GM12878 (cell line): ENCODE data around the gene RNF25. TPM values are rescaled to one million over a fixed set of nuclear protein-coding genes. Genes with fewer than 3 reads are reported as not detected.

Experiments
- ATAC-seq: fragments of 200-7000 bp; cut with Tn5 transposase; 3 replicates; pipeline ENCODE4 v1.9.1; 2020; ENCODE audit warnings: mild to moderate bottlenecking, moderate library complexity
- BruUV-seq: library from RNA; stranded (reverse); fragments of 400-500 nt; replicated peaks from 2 replicates; lab custom pipeline; 2021; lab: Mats Ljungman, UMichigan
- CTCF ChIA-PET: fragments of 300-600 bp; sonication (Branson Sonifier 250); formaldehyde crosslinking; extraction: SDS; loops from one replicate; lab custom pipeline; 2021; ENCODE audit warnings: inconsistent platforms; lab: Yijun Ruan, JAX
- POLR2A ChIA-PET: fragments of 350-600 bp; formaldehyde crosslinking; extraction: SDS; loops from one replicate; lab custom pipeline; 2021; ENCODE audit warnings: inconsistent platforms; lab: Charles Lee
- RAD21 ChIA-PET: fragments of 300-600 bp; sonication (Branson Sonifier 250); formaldehyde crosslinking; loops from one replicate; lab custom pipeline; 2023; ENCODE audit warnings: antibody characterized with exemption; ENCODE audit not compliant: unreplicated experiment; lab: Charles Lee
- SMC1A ChIA-PET: fragments of 300-600 bp; sonication (Branson Sonifier 250); formaldehyde crosslinking; loops from one replicate; lab custom pipeline; 2023; ENCODE audit not compliant: unreplicated experiment, uncharacterized antibody; lab: Charles Lee
- DNase-seq: peaks from one replicate; pipeline ENCODE4 v3.0.0-alpha.2; 2011; ENCODE audit warnings: low read depth, low spot score
- FAIRE-seq: peaks from 3 replicates; lab custom pipeline; 2011; peaks lifted over from hg19 to GRCh38; lab: Jason Lieb, UNC
- H2AFZ ChIP-seq: 2 replicates; pipeline ENCODE4 v1.6.0; 2011; ENCODE audit warnings: low read depth, low read length, control low read depth; ENCODE audit not compliant: control insufficient read depth
- H3K27ac ChIP-seq: 2 replicates; pipeline ENCODE4 v1.5.1; 2011; ENCODE audit warnings: control low read depth; ENCODE audit not compliant: control insufficient read depth, insufficient read depth
- H3K27me3 ChIP-seq, 2 experiments: replicated peaks in 1 of 2; 2 replicates each; pipeline versions ENCODE4 v1.6.0 to v1.6.1; 2011; ENCODE audit warnings: low read length in 1 of 2; ENCODE audit not compliant: control insufficient read depth in 2 of 2, insufficient read depth in 2 of 2
- H3K36me3 ChIP-seq, 2 experiments: 2 replicates each; pipeline ENCODE4 v1.5.1; 2011; ENCODE audit warnings: low read length in 1 of 2; ENCODE audit not compliant: control insufficient read depth in 2 of 2, insufficient read depth in 2 of 2
- H3K4me1 ChIP-seq: 2 replicates; pipeline ENCODE4 v1.6.1; 2011; ENCODE audit warnings: mild to moderate bottlenecking, low read length, moderate library complexity, mixed read lengths; ENCODE audit not compliant: control insufficient read depth, insufficient read depth
- H3K4me2 ChIP-seq: 2 replicates; pipeline ENCODE4 v1.6.0; 2011; ENCODE audit warnings: control low read depth; ENCODE audit not compliant: control insufficient read depth, insufficient read depth
- H3K4me3 ChIP-seq: fragments of 200-600 bp; sonication (generic); 2 replicates; pipeline ENCODE4 v1.5.1; 2016
- H3K79me2 ChIP-seq: 2 replicates; pipeline ENCODE4 v1.6.0; 2011; ENCODE audit warnings: low read length; ENCODE audit not compliant: control insufficient read depth, insufficient read depth
- H3K9ac ChIP-seq: 2 replicates; pipeline ENCODE4 v1.8.0; 2011; ENCODE audit warnings: low read length, control low read depth, mixed read lengths; ENCODE audit not compliant: control insufficient read depth, insufficient read depth
- H3K9me3 ChIP-seq: replicated peaks from 3 replicates; pipeline ENCODE4 v1.5.1; 2011; ENCODE audit warnings: mild to moderate bottlenecking, low read length; ENCODE audit not compliant: control insufficient read depth, insufficient read depth
- H4K20me1 ChIP-seq: 2 replicates; pipeline ENCODE4 v1.6.0; 2011; ENCODE audit not compliant: control insufficient read depth, insufficient read depth
- BMI1 ChIP-seq: fragments of 450-650 bp; IDR thresholded peaks from 2 replicates; pipeline ENCODE4 v1.6.1; 2016; ENCODE audit warnings: mild to moderate bottlenecking, moderate library complexity, borderline replicate concordance
- CHD4 ChIP-seq: fragments of 200-600 bp; sonication (generic); IDR thresholded peaks from 2 replicates; pipeline ENCODE4 v1.6.1; 2016; ENCODE audit warnings: mild to moderate bottlenecking
- GATAD2B ChIP-seq: fragments of 450-650 bp; conservative IDR thresholded peaks from 2 replicates; pipeline ENCODE4 v1.6.1; 2017; ENCODE audit warnings: low read depth, mild to moderate bottlenecking, moderate library complexity
- HDAC2 ChIP-seq: fragments of 200-600 bp; sonication (generic); IDR thresholded peaks from 2 replicates; pipeline ENCODE4 v1.6.1; 2017
- IKZF1 ChIP-seq: fragments of 450-650 bp; conservative IDR thresholded peaks from 2 replicates; pipeline ENCODE4 v1.6.1; 2017; ENCODE audit warnings: antibody characterized with exemption, mild to moderate bottlenecking
- MTA3 ChIP-seq: IDR thresholded peaks from 2 replicates; pipeline ENCODE4 v1.6.1; 2012; ENCODE audit warnings: low read length, inconsistent platforms, borderline replicate concordance
- NFIC ChIP-seq: IDR thresholded peaks from 2 replicates; pipeline ENCODE4 v1.6.1; 2012; ENCODE audit warnings: low read depth, mild to moderate bottlenecking, inconsistent platforms, low read length, moderate library complexity
- NRF1 ChIP-seq: conservative IDR thresholded peaks from 2 replicates; pipeline ENCODE4 v1.6.1; 2011; ENCODE audit warnings: mild to moderate bottlenecking, low read depth, low read length, improper control_type of control experiment
- POLR2A ChIP-seq: IDR thresholded peaks from 2 replicates; pipeline ENCODE4 v1.6.1; 2011; ENCODE audit warnings: low read depth, mild to moderate bottlenecking, low read length
- RELA ChIP-seq: fragments of 450-650 bp; IDR thresholded peaks from 2 replicates; pipeline ENCODE4 v1.8.0; 2014; ENCODE audit warnings: borderline replicate concordance; ENCODE audit not compliant: partially characterized antibody
- REST ChIP-seq: IDR thresholded peaks from 2 replicates; pipeline ENCODE4 v1.6.1; 2012; ENCODE audit warnings: mild to moderate bottlenecking, low read depth, low read length
- SIX5 ChIP-seq: IDR thresholded peaks from 2 replicates; pipeline ENCODE4 v1.6.1; 2011; ENCODE audit warnings: mild to moderate bottlenecking, low read depth, low read length, moderate library complexity; ENCODE audit not compliant: severe bottlenecking
- SKIL ChIP-seq: fragments of 450-650 bp; IDR thresholded peaks from 2 replicates; pipeline ENCODE4 v1.6.1; 2017; ENCODE audit warnings: mild to moderate bottlenecking, low read depth, inconsistent platforms; ENCODE audit not compliant: poor library complexity, severe bottlenecking
- SRF ChIP-seq, 2 experiments: IDR thresholded peaks; 2 replicates each; pipeline ENCODE4 v1.6.1; 2011; ENCODE audit warnings: low read depth in 2 of 2, low read length in 2 of 2, mild to moderate bottlenecking in 1 of 2, moderate library complexity in 1 of 2
- TCF3 ChIP-seq: IDR thresholded peaks from 2 replicates; pipeline ENCODE4 v1.6.1; 2012; ENCODE audit warnings: low read depth, mild to moderate bottlenecking, low read length, borderline replicate concordance; ENCODE audit not compliant: insufficient read depth
- ZNF24 ChIP-seq: fragments of 450-650 bp; IDR thresholded peaks from 2 replicates; pipeline ENCODE4 v1.6.1; 2017; ENCODE audit warnings: antibody characterized with exemption, mild to moderate bottlenecking
- ZNF622 ChIP-seq: fragments of 450-650 bp; IDR thresholded peaks from 2 replicates; pipeline ENCODE4 v1.6.1; 2017; ENCODE audit warnings: mild to moderate bottlenecking, inconsistent platforms
- in situ Hi-C: fragments of 300-500 bp; cut with MboI; formaldehyde crosslinking; loops from 9 replicates; pipeline ENCODE4 v1.14.3; 2018; ENCODE audit warnings: mixed read lengths
- intact Hi-C: fragments of 100-400 bp; cut with micrococcal nuclease; formaldehyde crosslinking; loops from one replicate; pipeline ENCODE4 v1.14.2; 2022; ENCODE audit not compliant: unreplicated experiment
- polyA plus RNA-seq, 11 experiments: library from polyadenylated mRNA; depleted of rRNA in 4 of 11; unstranded in 6 of 11; stranded (reverse) in 5 of 11; fragments of >200 nt; fragmentation: Nextera tagmentation in 4 of 11; fragmentation: Illumina TruSeq in 1 of 11; extraction: Ambion mirVana in 4 of 11; extraction: Trizol in 1 of 11; gene quantifications; 1 replicate in 1 of 11; 2 replicates in 10 of 11; pipeline versions ENCODE4 v1.2.1 to v1.2.3, GENCODE V29; 2011 to 2016; ENCODE audit warnings: inconsistent platforms in 2 of 11, missing spikeins in 2 of 11, low read depth in 1 of 11
- total RNA-seq, 4 experiments: library from RNA; depleted of rRNA in 3 of 4; stranded (reverse); fragments of >200 nt in 3 of 4; fragmentation: Illumina TruSeq in 1 of 4; extraction: Trizol in 1 of 4; gene quantifications; 2 replicates each; pipeline versions ENCODE4 v1.2.1 to v1.2.3, GENCODE V29; 2013 to 2021

The RNF25 gene
- total and polyA plus RNA-seq, 10 of the 15 experiments (the other 5 are each of a cell fraction or from before 2014, with no cell fraction given), result 1.3 to 70.4 (median 28.4) TPM

GRCh38 chr2:218721488-218721887 lies 49.7 kb upstream of the RNF25 start:
- no peak overlapping the region for H3K4me3 ChIP-seq
- no peak overlapping the region for H3K9ac ChIP-seq
- SMC1A ChIA-PET, result no interaction called here
- no peak overlapping the region for H3K4me2 ChIP-seq
- no peaks in the 10 kb centered on the region for H3K4me1 ChIP-seq
- no TSS peak for BruUV-seq
- no peak for DNase-seq
- TF ChIP-seq IKZF1 (no peak), RELA (no peak), ZNF622 (no peak), REST (no peak), HDAC2 (no peak), CHD4 (no peak), POLR2A (no peak), SIX5 (no peak), SKIL (no peak), NFIC (no peak), NRF1 (no peak), ZNF24 (no peak), MTA3 (no peak), GATAD2B (no peak), SRF (IDR thresholded peaks at IDR 0.05; ENCODE audit: low read depth in 2 of 2, low read length in 2 of 2) (no peak), TCF3 (no peak), BMI1 (no peak)
- RAD21 ChIA-PET, result interaction anchor here (1.3 to 1.9 kb wide), 3 partner anchors 11 to 176 kb away, joined by 3 to 6 read pairs (median 3); partner anchors contain the start of gene TTLL4
- H3K9me3 ChIP-seq, result peaks cover 5% of the 10 kb centered on the region; the same call in 2 of the 3 replicates
- ATAC-seq, result no peak
- H4K20me1 ChIP-seq, result no peaks in the 10 kb centered on the region; the same call in 1 of the 2 replicates
- peaks cover 10% of the 10 kb centered on the region for H3K79me2 ChIP-seq
- FAIRE-seq, result no peak
- POLR2A ChIA-PET, result interaction anchor here (1.9 kb wide), 1 partner anchor 11 kb away, joined by 10 read pairs; no protein-coding TSS in a partner anchor
- CTCF ChIA-PET, result interaction anchor here (1.2 to 2.6 kb wide), 6 partner anchors 9 to 205 kb away, joined by 3 to 15 read pairs (median 4); partner anchors contain the start of gene TTLL4
- H3K36me3 ChIP-seq, result peaks cover 1 to 4% of the 10 kb centered on the region in 2 experiments; a peak in 2 of 4 replicates
- no peak overlapping the region for H3K27ac ChIP-seq
- in situ Hi-C loops (no loop called here), intact Hi-C loops (no loop called here)
- no peak overlapping the region for H2AFZ ChIP-seq
- no peaks in the 10 kb centered on the region for H3K27me3 ChIP-seq
